RWPE2 (cell line): Measurements from ENCODE around the gene PHF24.

ENCODE experiments used
- ATAC-seq: fragments of 200-7000 bp; cut with Tn5 transposase; 3 replicates; pipeline ENCODE4 v1.9.1; 2021; ENCODE audit warnings: low read depth
- DNase-seq: peaks from one replicate; pipeline ENCODE4 v3.0.0-alpha.2; 2020; ENCODE audit warnings: low spot score
- H3K27ac ChIP-seq: fragments of 450-650 bp; 2 replicates; pipeline ENCODE4 v1.5.1; 2017; ENCODE audit warnings: mild to moderate bottlenecking; ENCODE audit not compliant: poor library complexity, severe bottlenecking
- H3K27me3 ChIP-seq: fragments of 250-450 bp; sonication (Bioruptor Pico); 2 replicates; pipeline ENCODE4 v1.5.1; 2021; ENCODE audit warnings: mild to moderate bottlenecking, moderate library complexity; ENCODE audit not compliant: insufficient read depth, poor library complexity, severe bottlenecking
- H3K36me3 ChIP-seq: fragments of 250-450 bp; sonication (Bioruptor Pico); 2 replicates; pipeline ENCODE4 v1.5.1; 2020; ENCODE audit warnings: low read depth, mild to moderate bottlenecking, moderate library complexity
- H3K4me1 ChIP-seq: fragments of 250-450 bp; sonication (Bioruptor Pico); 2 replicates; pipeline ENCODE4 v1.5.1; 2021; ENCODE audit warnings: mild to moderate bottlenecking, moderate library complexity; ENCODE audit not compliant: insufficient read depth, poor library complexity, severe bottlenecking
- H3K4me3 ChIP-seq: fragments of 250-450 bp; sonication (Bioruptor Pico); 2 replicates; pipeline ENCODE4 v1.5.1; 2021; ENCODE audit warnings: mild to moderate bottlenecking, moderate library complexity; ENCODE audit not compliant: severe bottlenecking
- H3K9me3 ChIP-seq: fragments of 250-450 bp; sonication (Bioruptor Pico); 2 replicates; pipeline ENCODE4 v1.5.1; 2021; ENCODE audit warnings: mild to moderate bottlenecking, moderate library complexity; ENCODE audit not compliant: severe bottlenecking
- TF ChIP-seq, protein P1 (sequence below): fragments of 450-650 bp; IDR thresholded peaks from one replicate; pipeline ENCODE4 v1.5.1; 2017; ENCODE audit warnings: mild to moderate bottlenecking, moderate library complexity; ENCODE audit not compliant: poor library complexity, severe bottlenecking

The PHF24 gene

GRCh38 chr9:35027860-35028259 is 69.8 kb downstream of the PHF24 start:
- peaks cover 10% of the 10 kb centered on the region for H3K4me1 ChIP-seq
- DNase-seq (no peak), ATAC-seq (no peak)
- H3K9me3 ChIP-seq, result no peaks in the 10 kb centered on the region
- no peak overlapping the region for H3K4me3 ChIP-seq
- no peaks in the 10 kb centered on the region for H3K27me3 ChIP-seq
- no peaks in the 10 kb centered on the region for H3K36me3 ChIP-seq
- H3K27ac ChIP-seq, result peak overlapping the region; percentile 18
- TF ChIP-seq, protein P1, sequence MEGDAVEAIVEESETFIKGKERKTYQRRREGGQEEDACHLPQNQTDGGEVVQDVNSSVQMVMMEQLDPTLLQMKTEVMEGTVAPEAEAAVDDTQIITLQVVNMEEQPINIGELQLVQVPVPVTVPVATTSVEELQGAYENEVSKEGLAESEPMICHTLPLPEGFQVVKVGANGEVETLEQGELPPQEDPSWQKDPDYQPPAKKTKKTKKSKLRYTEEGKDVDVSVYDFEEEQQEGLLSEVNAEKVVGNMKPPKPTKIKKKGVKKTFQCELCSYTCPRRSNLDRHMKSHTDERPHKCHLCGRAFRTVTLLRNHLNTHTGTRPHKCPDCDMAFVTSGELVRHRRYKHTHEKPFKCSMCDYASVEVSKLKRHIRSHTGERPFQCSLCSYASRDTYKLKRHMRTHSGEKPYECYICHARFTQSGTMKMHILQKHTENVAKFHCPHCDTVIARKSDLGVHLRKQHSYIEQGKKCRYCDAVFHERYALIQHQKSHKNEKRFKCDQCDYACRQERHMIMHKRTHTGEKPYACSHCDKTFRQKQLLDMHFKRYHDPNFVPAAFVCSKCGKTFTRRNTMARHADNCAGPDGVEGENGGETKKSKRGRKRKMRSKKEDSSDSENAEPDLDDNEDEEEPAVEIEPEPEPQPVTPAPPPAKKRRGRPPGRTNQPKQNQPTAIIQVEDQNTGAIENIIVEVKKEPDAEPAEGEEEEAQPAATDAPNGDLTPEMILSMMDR, result no peak

DNA sequence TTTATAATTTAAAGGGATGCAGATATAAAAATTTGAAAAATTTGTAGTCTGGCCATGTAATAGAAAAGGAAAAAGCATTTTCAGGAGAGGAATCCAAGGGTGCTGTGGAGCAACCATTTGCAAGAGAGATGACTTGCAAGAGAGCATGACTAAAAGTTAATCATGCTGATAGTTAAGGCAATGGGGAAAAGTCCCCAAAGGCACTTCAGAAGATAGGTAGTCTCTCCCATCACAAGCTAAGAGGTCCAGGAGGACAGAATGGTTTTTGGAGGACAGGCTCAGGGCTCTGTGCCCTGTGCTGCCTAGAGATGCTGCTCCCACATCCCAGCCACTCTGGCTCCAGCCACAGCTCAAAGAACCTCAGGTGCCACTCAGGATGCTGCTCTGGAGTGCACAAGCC is 70.3 kb downstream of the PHF24 start:
- Histone ChIP-seq H3K4me1 (peaks cover 10% of the 10 kb centered on the region), H3K4me3 (no peak overlapping the region)
- DNase-seq, result no peak

DNA sequence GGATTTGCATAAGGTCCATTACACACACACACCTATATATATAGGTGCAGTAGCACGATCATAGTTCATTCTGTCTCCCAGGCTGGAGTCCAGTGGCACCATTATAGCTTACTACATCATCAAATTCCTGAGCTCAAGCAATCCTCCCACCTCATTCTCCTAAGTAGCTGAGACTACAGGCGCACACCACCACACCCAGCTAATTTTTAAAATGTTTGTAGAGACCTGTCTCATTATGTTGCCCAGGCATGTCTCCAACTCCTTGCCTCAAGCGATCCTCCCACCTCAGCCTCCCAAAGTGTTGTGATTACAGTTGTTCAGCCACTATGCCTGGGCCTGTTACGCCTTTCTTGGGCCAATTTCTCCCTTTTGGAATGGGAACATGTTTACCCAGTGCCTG is 71.2 kb downstream of the PHF24 start:
- Histone ChIP-seq H3K36me3 (no peaks in the 10 kb centered on the region), H3K4me1 (peaks cover 10% of the 10 kb centered on the region), H3K27ac (no peak overlapping the region), H3K9me3 (no peaks in the 10 kb centered on the region), H3K4me3 (no peak overlapping the region), H3K27me3 (no peaks in the 10 kb centered on the region)
- no peak for ATAC-seq
- TF ChIP-seq, protein P1, result no peak
- no peak for DNase-seq

More for the DNA sequence above, 70.3 kb downstream of the PHF24 start:
- no peak for ATAC-seq
- H3K9me3 ChIP-seq, result no peaks in the 10 kb centered on the region
- TF ChIP-seq, protein P1, result no peak
- H3K27ac ChIP-seq, result no peak overlapping the region
- no peaks in the 10 kb centered on the region for H3K36me3 ChIP-seq
- H3K27me3 ChIP-seq, result no peaks in the 10 kb centered on the region

GRCh38 chr9:35029852-35030251 is 71.8 kb downstream of the PHF24 start:
- TF ChIP-seq, protein P1, result no peak
- no peak overlapping the region for H3K4me3 ChIP-seq
- H3K9me3 ChIP-seq, result no peaks in the 10 kb centered on the region
- no peaks in the 10 kb centered on the region for H3K27me3 ChIP-seq
- no peak for ATAC-seq
- no peak for DNase-seq
- H3K4me1 ChIP-seq, result peaks cover 10% of the 10 kb centered on the region
- no peak overlapping the region for H3K27ac ChIP-seq
- no peaks in the 10 kb centered on the region for H3K36me3 ChIP-seq
